Neural progenitor cell (in vitro differentiated cells): Measurements from ENCODE around the gene SHROOM4. TPM values are rescaled to one million over a fixed set of nuclear protein-coding genes. Genes with fewer than 3 reads are reported as not detected.

Experiments
- DNase-seq: peaks from one replicate; pipeline ENCODE4 v3.0.0-alpha.2; 2016; ENCODE audit warnings: low spot score
- H2AFZ ChIP-seq: fragments of 200-600 bp; sonication (generic); replicated peaks from 2 replicates; pipeline ENCODE4 v1.6.1; 2016; ENCODE audit warnings: antibody characterized with exemption
- H3F3A ChIP-seq: fragments of 200-600 bp; sonication (generic); 2 replicates; pipeline ENCODE4 v1.6.1; 2016; ENCODE audit warnings: antibody characterized with exemption, low read depth
- H3K27ac ChIP-seq: fragments of 200-600 bp; sonication (generic); 2 replicates; pipeline ENCODE4 v1.5.1; 2016; ENCODE audit warnings: mild to moderate bottlenecking
- H3K27me3 ChIP-seq: fragments of 200-600 bp; sonication (generic); 2 replicates; pipeline ENCODE4 v1.6.1; 2016; ENCODE audit warnings: mild to moderate bottlenecking, moderate library complexity
- H3K36me3 ChIP-seq: fragments of 200-600 bp; sonication (generic); 2 replicates; pipeline ENCODE4 v1.5.1; 2016
- H3K4me1 ChIP-seq: fragments of 200-600 bp; sonication (generic); 2 replicates; pipeline ENCODE4 v1.6.1; 2016; ENCODE audit warnings: mixed run types
- H3K4me2 ChIP-seq: fragments of 200-600 bp; sonication (generic); 2 replicates; pipeline ENCODE4 v1.6.1; 2016
- H3K4me3 ChIP-seq: fragments of 200-600 bp; sonication (generic); 2 replicates; pipeline ENCODE4 v1.5.1; 2016
- H3K79me2 ChIP-seq: fragments of 200-600 bp; sonication (generic); 2 replicates; pipeline ENCODE4 v1.6.1; 2016; ENCODE audit warnings: low read depth
- H3K9ac ChIP-seq: fragments of 200-600 bp; sonication (generic); 2 replicates; pipeline ENCODE4 v1.6.1; 2016
- H3K9me3 ChIP-seq: fragments of 200-600 bp; sonication (generic); 2 replicates; pipeline ENCODE4 v1.5.1; 2016; ENCODE audit warnings: low read depth
- H4K20me1 ChIP-seq: fragments of 200-600 bp; sonication (generic); 2 replicates; pipeline ENCODE4 v1.6.1; 2016; ENCODE audit warnings: low read depth
- H3K27ac Mint-ChIP-seq: 3 replicates; pipeline ENCODE4 v1.8.0; 2021; ENCODE audit warnings: mixed read lengths
- H3K27me3 Mint-ChIP-seq: 2 replicates; pipeline ENCODE4 v1.8.0; 2022; ENCODE audit warnings: low read depth, mild to moderate bottlenecking, inconsistent platforms, moderate library complexity, mixed read lengths; ENCODE audit not compliant: insufficient read depth
- H3K36me3 Mint-ChIP-seq: 3 replicates; pipeline ENCODE4 v1.8.0; 2021; ENCODE audit warnings: mixed read lengths
- H3K4me1 Mint-ChIP-seq: 3 replicates; pipeline ENCODE4 v1.8.0; 2021; ENCODE audit warnings: mixed read lengths
- H3K4me3 Mint-ChIP-seq: 3 replicates; pipeline ENCODE4 v1.8.0; 2021; ENCODE audit warnings: mild to moderate bottlenecking, moderate library complexity, mixed read lengths
- H3K9me3 Mint-ChIP-seq: 3 replicates; pipeline ENCODE4 v1.8.0; 2020; ENCODE audit warnings: mixed read lengths
- EZH2 ChIP-seq: fragments of 200-600 bp; sonication (generic); IDR thresholded peaks from 2 replicates; pipeline ENCODE4 v1.6.1; 2017; ENCODE audit warnings: antibody characterized with exemption, mild to moderate bottlenecking, moderate library complexity
- EZH2phosphoT487 ChIP-seq: fragments of 200-600 bp; sonication (generic); IDR thresholded peaks from 2 replicates; pipeline ENCODE4 v1.6.1; 2017; ENCODE audit warnings: antibody characterized with exemption
- total RNA-seq: library from RNA; depleted of rRNA; stranded (reverse); fragments of >200 nt; gene quantifications from 2 replicates; pipeline ENCODE4 v1.2.3, GENCODE V29; 2015; ENCODE audit warnings: low replicate concordance
- TF ChIP-seq, protein P1 (sequence below): fragments of 200-600 bp; sonication (generic); IDR thresholded peaks from 2 replicates; pipeline ENCODE4 v1.5.1; 2017; ENCODE audit warnings: antibody characterized with exemption, mild to moderate bottlenecking

Gene SHROOM4
- total RNA-seq, 1 donor from 2014 or later: 3.0 TPM

DNA sequence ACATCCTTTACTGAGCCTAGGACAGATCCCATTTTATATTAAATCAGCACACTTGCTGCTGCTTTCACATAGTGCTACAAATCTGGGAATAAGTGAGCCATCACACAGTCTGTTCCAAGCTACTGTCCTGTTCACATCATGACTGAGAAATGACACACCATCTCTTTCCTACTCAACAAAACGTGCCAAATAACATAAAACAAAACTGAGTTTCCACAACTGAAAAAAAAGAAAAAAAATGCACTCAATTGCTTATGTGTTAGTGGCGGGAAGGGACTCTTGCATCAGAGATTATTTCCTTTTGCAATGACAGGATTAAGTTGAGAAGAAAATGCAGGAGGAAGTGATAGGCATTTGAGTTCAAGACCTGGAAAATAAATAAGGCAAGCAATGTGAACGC lies 109.0 kb downstream of the SHROOM4 start:
- Histone ChIP-seq H3K27me3 (peaks cover 38% of the 10 kb centered on the region), H3K36me3 (no peaks in the 10 kb centered on the region), H3K9ac (no peak overlapping the region), H3K79me2 (no peaks in the 10 kb centered on the region), H3K9me3 (no peaks in the 10 kb centered on the region), H4K20me1 (peaks cover 15% of the 10 kb centered on the region), H3K4me3 (no peak overlapping the region), H3K4me2 (no peak overlapping the region), H3K27ac (no peak overlapping the region), H3F3A (no peaks in the 10 kb centered on the region), H2AFZ (no peak overlapping the region), H3K4me1 (no peaks in the 10 kb centered on the region)
- no peaks in the 10 kb centered on the region for H3K36me3 Mint-ChIP-seq
- no peak overlapping the region for H3K4me3 Mint-ChIP-seq
- H3K9me3 Mint-ChIP-seq: peaks cover 3% of the 10 kb centered on the region
- H3K4me1 Mint-ChIP-seq: peaks cover 48% of the 10 kb centered on the region
- H3K27me3 Mint-ChIP-seq: no peaks in the 10 kb centered on the region
- no peak for DNase-seq
- TF ChIP-seq, protein P1, sequence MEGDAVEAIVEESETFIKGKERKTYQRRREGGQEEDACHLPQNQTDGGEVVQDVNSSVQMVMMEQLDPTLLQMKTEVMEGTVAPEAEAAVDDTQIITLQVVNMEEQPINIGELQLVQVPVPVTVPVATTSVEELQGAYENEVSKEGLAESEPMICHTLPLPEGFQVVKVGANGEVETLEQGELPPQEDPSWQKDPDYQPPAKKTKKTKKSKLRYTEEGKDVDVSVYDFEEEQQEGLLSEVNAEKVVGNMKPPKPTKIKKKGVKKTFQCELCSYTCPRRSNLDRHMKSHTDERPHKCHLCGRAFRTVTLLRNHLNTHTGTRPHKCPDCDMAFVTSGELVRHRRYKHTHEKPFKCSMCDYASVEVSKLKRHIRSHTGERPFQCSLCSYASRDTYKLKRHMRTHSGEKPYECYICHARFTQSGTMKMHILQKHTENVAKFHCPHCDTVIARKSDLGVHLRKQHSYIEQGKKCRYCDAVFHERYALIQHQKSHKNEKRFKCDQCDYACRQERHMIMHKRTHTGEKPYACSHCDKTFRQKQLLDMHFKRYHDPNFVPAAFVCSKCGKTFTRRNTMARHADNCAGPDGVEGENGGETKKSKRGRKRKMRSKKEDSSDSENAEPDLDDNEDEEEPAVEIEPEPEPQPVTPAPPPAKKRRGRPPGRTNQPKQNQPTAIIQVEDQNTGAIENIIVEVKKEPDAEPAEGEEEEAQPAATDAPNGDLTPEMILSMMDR: no peak
- no peak for TF ChIP-seq EZH2phosphoT487
- no peak for TF ChIP-seq EZH2
- H3K27ac Mint-ChIP-seq: no peak overlapping the region

DNA sequence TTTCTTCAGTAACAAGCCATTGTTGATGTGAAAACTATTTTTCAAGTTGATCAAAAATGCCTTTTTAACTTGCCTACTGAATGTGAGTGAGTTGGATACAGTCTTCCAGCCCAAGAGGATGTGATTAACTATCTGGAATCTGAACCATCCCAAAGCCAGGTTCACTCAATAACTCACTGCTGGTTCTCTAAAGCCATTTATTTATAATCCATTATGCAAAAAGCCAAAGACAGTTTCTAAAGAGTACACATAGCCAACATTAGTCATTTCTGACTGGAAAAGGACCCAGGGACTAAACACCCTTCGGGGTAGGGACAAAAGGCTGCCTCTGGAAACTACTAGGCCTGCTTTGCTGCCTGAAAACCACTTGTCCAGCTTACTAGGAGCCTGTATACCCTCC lies 109.6 kb downstream of the SHROOM4 start:
- Histone ChIP-seq H3K27me3 (peaks cover 45% of the 10 kb centered on the region), H3K27ac (no peak overlapping the region), H3K9me3 (no peaks in the 10 kb centered on the region), H4K20me1 (peaks cover 20% of the 10 kb centered on the region), H2AFZ (no peak overlapping the region), H3K4me2 (no peak overlapping the region), H3F3A (no peaks in the 10 kb centered on the region), H3K4me1 (no peaks in the 10 kb centered on the region), H3K4me3 (no peak overlapping the region), H3K79me2 (no peaks in the 10 kb centered on the region), H3K36me3 (no peaks in the 10 kb centered on the region), H3K9ac (no peak overlapping the region)
- peaks cover 53% of the 10 kb centered on the region for H3K4me1 Mint-ChIP-seq
- no peak for TF ChIP-seq EZH2phosphoT487
- TF ChIP-seq, protein P1: no peak
- no peak for TF ChIP-seq EZH2
- no peak overlapping the region for H3K4me3 Mint-ChIP-seq
- peaks cover 3% of the 10 kb centered on the region for H3K9me3 Mint-ChIP-seq
- H3K27me3 Mint-ChIP-seq: no peaks in the 10 kb centered on the region
- H3K36me3 Mint-ChIP-seq: no peaks in the 10 kb centered on the region
- no peak for DNase-seq
- no peak overlapping the region for H3K27ac Mint-ChIP-seq

DNA sequence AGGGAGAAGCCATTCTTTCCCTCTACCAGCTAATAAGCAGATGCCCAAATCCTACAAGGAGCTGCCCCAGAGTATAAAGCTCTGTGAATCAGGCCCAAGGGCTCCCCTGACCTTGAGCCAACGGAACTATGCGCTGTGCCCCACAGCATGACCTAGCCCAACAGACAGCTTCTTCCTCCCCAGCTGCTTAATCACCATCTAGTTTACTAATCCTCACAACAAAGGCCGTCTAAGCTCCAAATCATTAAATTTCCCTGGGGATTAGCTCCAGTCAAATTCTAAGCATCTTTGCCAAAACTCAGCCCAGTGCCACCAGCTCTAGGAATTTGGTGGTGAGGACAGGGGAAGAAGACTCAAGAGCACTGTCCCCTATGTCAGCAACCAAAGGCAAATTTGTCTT lies 113.1 kb downstream of the SHROOM4 start:
- Mint-ChIP-seq H3K27ac (no peak overlapping the region), H3K36me3 (no peaks in the 10 kb centered on the region), H3K27me3 (no peaks in the 10 kb centered on the region), H3K4me3 (no peak overlapping the region), H3K9me3 (no peaks in the 10 kb centered on the region), H3K4me1 (peaks cover 48% of the 10 kb centered on the region)
- Histone ChIP-seq H2AFZ (no peak overlapping the region), H3F3A (no peaks in the 10 kb centered on the region), H3K4me1 (no peaks in the 10 kb centered on the region), H3K9me3 (no peaks in the 10 kb centered on the region), H3K36me3 (no peaks in the 10 kb centered on the region), H3K4me3 (no peak overlapping the region), H3K4me2 (no peak overlapping the region), H3K9ac (no peak overlapping the region), H3K27ac (no peak overlapping the region), H3K27me3 (peaks cover 58% of the 10 kb centered on the region), H4K20me1 (peaks cover 31% of the 10 kb centered on the region), H3K79me2 (no peaks in the 10 kb centered on the region)
- TF ChIP-seq EZH2: no peak
- peak; percentile 98 for TF ChIP-seq EZH2phosphoT487
- DNase-seq: peak; percentile 62

DNA sequence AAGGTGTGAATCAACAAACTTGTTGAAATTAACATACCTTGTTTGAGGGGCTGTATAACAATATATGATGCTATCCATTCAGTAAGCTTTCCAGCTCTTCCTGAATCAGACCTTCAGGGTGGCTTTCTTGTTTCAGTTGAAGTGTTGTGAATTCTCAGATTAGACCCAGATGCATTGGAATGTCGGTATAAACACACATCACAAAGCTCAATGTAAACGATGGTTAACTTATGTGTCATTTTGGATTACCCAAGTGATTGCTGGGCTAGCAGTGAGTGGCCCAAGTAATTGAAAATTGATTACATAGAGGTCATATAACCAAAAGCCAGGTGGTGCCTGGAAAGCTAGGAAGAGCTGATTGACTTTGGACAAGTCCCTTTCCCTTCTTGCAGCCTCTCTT lies 115.0 kb downstream of the SHROOM4 start:
- H3K27me3 ChIP-seq: peaks cover 53% of the 10 kb centered on the region
- Mint-ChIP-seq H3K36me3 (no peaks in the 10 kb centered on the region), H3K27me3 (no peaks in the 10 kb centered on the region), H3K4me3 (no peak overlapping the region), H3K27ac (no peak overlapping the region), H3K4me1 (peaks cover 37% of the 10 kb centered on the region), H3K9me3 (no peaks in the 10 kb centered on the region)
- H3K27ac ChIP-seq: no peak overlapping the region
- H4K20me1 ChIP-seq: peaks cover 31% of the 10 kb centered on the region
- H3F3A ChIP-seq: no peaks in the 10 kb centered on the region
- H3K79me2 ChIP-seq: no peaks in the 10 kb centered on the region
- H3K4me3 ChIP-seq: no peak overlapping the region
- no peaks in the 10 kb centered on the region for H3K4me1 ChIP-seq
- H3K36me3 ChIP-seq: no peaks in the 10 kb centered on the region
- TF ChIP-seq, protein P1: no peak
- TF ChIP-seq EZH2 (no peak), EZH2phosphoT487 (no peak)
- no peaks in the 10 kb centered on the region for H3K9me3 ChIP-seq
- DNase-seq: no peak
- no peak overlapping the region for H3K4me2 ChIP-seq
- H2AFZ ChIP-seq: no peak overlapping the region
- H3K9ac ChIP-seq: no peak overlapping the region
